Measurements from ENCODE around the gene RNASEH2A. TPM values are rescaled to one million over a fixed set of nuclear protein-coding genes. Genes with fewer than 3 reads are reported as not detected.
A peak's percentile ranks its signal among the peaks of the same experiment; 100 is the strongest.

Gene RNASEH2A
- total and polyA plus RNA-seq, 2 of the 13 experiments (the other 11 are each of a cell fraction or from before 2014, with no cell fraction given), result 25.1 to 35.8 TPM

- Histone ChIP-seq H3K9me3 (ENCODE audit: low read length) (no peaks in the 10 kb centered on the region), H3K4me2 (ENCODE audit: low read depth, low read length) (peak overlapping the region; percentile 57), H3K4me1 (ENCODE audit: insufficient read depth, low read length) (peaks cover 59% of the 10 kb centered on the region), H3K27me3 (ENCODE audit: control insufficient read depth in 1 of 2, insufficient read depth in 2 of 2, low read length in 2 of 2) (peaks cover 0 to 30% of the 10 kb centered on the region in 2 experiments; a peak in 2 of 5 replicates), H3K36me3 (replicated peaks in 1 of 2; ENCODE audit: control insufficient read depth in 1 of 2, insufficient read depth in 2 of 2, low read length in 2 of 2) (no peaks in the 10 kb centered on the region), H4K20me1 (ENCODE audit: insufficient read depth, low read length) (no peaks in the 10 kb centered on the region), H3K9ac (ENCODE audit: insufficient read depth, low read depth, low read length) (no peak overlapping the region), H3K27ac (ENCODE audit: extremely low read length, insufficient read depth, low read length) (no peak overlapping the region), H2AFZ (ENCODE audit: low read length) (no peak overlapping the region), H3K79me2 (ENCODE audit: insufficient read depth, low read length) (no peaks in the 10 kb centered on the region), H3K4me3 (replicated peaks in 1 of 3; ENCODE audit: insufficient read depth in 1 of 3, low read depth in 2 of 3, low read length in 3 of 3) (peak overlapping the region in 2 of 3 experiments; percentile 15 to 79; a peak in 2 of 6 replicates)
- TF ChIP-seq PITX1 (CRISPR knock-in tag; IDR thresholded peaks at IDR 0.05) (no peak), SP140L (CRISPR knock-in tag; IDR thresholded peaks at IDR 0.05; ENCODE audit: borderline replicate concordance) (no peak), ZNF644 (CRISPR knock-in tag; IDR thresholded peaks at IDR 0.05; ENCODE audit: low read depth) (no peak), ATF7 (IDR thresholded peaks at IDR 0.05) (no peak), ATF7 (CRISPR knock-in tag; IDR thresholded peaks at IDR 0.05) (no peak), SMAD9 (CRISPR knock-in tag; IDR thresholded peaks at IDR 0.05) (no peak), ZNF282 (IDR thresholded peaks at IDR 0.05; ENCODE audit: partially characterized antibody) (no peak), CCAR2 (optimal IDR thresholded peaks at IDR 0.05; ENCODE audit: low read depth, low read length) (no peak), ATM (IDR thresholded peaks at IDR 0.05; ENCODE audit: borderline replicate concordance) (no peak), SALL1 (CRISPR knock-in tag; IDR thresholded peaks at IDR 0.05) (no peak), ZNF367 (CRISPR knock-in tag; IDR thresholded peaks at IDR 0.05; ENCODE audit: borderline replicate concordance) (no peak)
- TF ChIP-seq, protein P1, sequence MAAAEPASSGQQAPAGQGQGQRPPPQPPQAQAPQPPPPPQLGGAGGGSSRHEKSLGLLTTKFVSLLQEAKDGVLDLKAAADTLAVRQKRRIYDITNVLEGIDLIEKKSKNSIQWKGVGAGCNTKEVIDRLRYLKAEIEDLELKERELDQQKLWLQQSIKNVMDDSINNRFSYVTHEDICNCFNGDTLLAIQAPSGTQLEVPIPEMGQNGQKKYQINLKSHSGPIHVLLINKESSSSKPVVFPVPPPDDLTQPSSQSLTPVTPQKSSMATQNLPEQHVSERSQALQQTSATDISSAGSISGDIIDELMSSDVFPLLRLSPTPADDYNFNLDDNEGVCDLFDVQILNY (CRISPR knock-in tag; conservative IDR thresholded peaks at IDR 0.05), result no peak
- ATAC-seq, result no peak
- CTCF ChIA-PET (ENCODE audit: low intra/inter-chr PET ratio, low total read pairs), result no interaction called here
- FAIRE-seq, result no peak
- 4% methylated on average over 3 of the region's 5 CpGs for WGBS (ENCODE audit: low lambda C conversion rate)
- POLR2A ChIA-PET, result no interaction called here
- intact Hi-C loops (cut with micrococcal nuclease; ENCODE audit: unreplicated experiment), result no loop called here
- in situ Hi-C loops (cut with HindIII; ENCODE audit: extremely low pct_ligation_motif_present, low pct_unique_long_range_greater_than_20kb), result no loop called here
- BruUV-seq (replicated peaks), result no TSS peak
- DNase-seq (ENCODE audit: low spot score), result no peak
These were observed 27.0 kb downstream of the RNASEH2A start for GRCh38 chr19:12833418-12833737.
